OCI-LY7 (cell line): ENCODE measurements around the gene LSM14B. TPM values are rescaled to one million over a fixed set of nuclear protein-coding genes. Genes with fewer than 3 reads are reported as not detected.

ENCODE experiments used
- BruUV-seq: library from RNA; stranded (reverse); fragments of 400-500 nt; replicated peaks from 2 replicates; lab custom pipeline; 2021; lab: Mats Ljungman, UMichigan
- CTCF ChIA-PET: fragments of 300-600 bp; sonication (Branson Sonifier 250); formaldehyde crosslinking; loops from one replicate; lab custom pipeline; 2022; ENCODE audit warnings: antibody characterized with exemption; ENCODE audit not compliant: unreplicated experiment; lab: Charles Lee
- POLR2A ChIA-PET: fragments of 300-600 bp; sonication (Branson Sonifier 250); formaldehyde crosslinking; loops from one replicate; lab custom pipeline; 2022; ENCODE audit warnings: antibody characterized with exemption; lab: Charles Lee
- DNase-seq: peaks from one replicate; pipeline ENCODE4 v3.0.0-alpha.2; 2015; ENCODE audit warnings: low spot score
- H2AFZ ChIP-seq: fragments of 200-600 bp; sonication (generic), shearing (Covaris generic); 2 replicates; pipeline ENCODE4 v1.6.1; 2014; ENCODE audit warnings: mild to moderate bottlenecking, antibody characterized with exemption, low read length, moderate library complexity
- H3K27ac ChIP-seq: fragments of 200-600 bp; sonication (generic); 2 replicates; pipeline ENCODE4 v1.5.1; 2014; ENCODE audit warnings: mixed run types, low read depth, mild to moderate bottlenecking, moderate library complexity, low read length, inconsistent platforms; ENCODE audit not compliant: poor library complexity, severe bottlenecking
- H3K36me3 ChIP-seq: fragments of 200-600 bp; sonication (generic); 2 replicates; pipeline ENCODE4 v1.6.1; 2014; ENCODE audit warnings: mild to moderate bottlenecking, antibody characterized with exemption, low read length, moderate library complexity, mixed read lengths; ENCODE audit not compliant: insufficient read depth
- H3K4me1 ChIP-seq: fragments of 200-600 bp; sonication (generic); 2 replicates; pipeline ENCODE4 v1.5.1; 2014; ENCODE audit warnings: mild to moderate bottlenecking, low read length; ENCODE audit not compliant: insufficient read depth, poor library complexity, severe bottlenecking
- H3K4me2 ChIP-seq: fragments of 200-600 bp; sonication (generic); 2 replicates; pipeline ENCODE4 v1.6.1; 2014; ENCODE audit warnings: mild to moderate bottlenecking, low read length
- H3K4me3 ChIP-seq: fragments of 200-600 bp; sonication (generic); 2 replicates; pipeline ENCODE4 v1.5.1; 2014; ENCODE audit warnings: mild to moderate bottlenecking, low read depth, low read length; ENCODE audit not compliant: poor library complexity, severe bottlenecking
- H3K79me2 ChIP-seq: fragments of 200-600 bp; sonication (generic); 2 replicates; pipeline ENCODE4 v1.6.1; 2016; ENCODE audit warnings: low read depth, mild to moderate bottlenecking, low read length, moderate library complexity, mixed read lengths; ENCODE audit not compliant: insufficient read depth
- H3K9me2 ChIP-seq: fragments of 200-600 bp; sonication (generic); 2 replicates; pipeline ENCODE4 v1.6.1; 2016; ENCODE audit warnings: mild to moderate bottlenecking, low read length, mixed read lengths; ENCODE audit not compliant: insufficient read depth
- H3K9me3 ChIP-seq: fragments of 200-600 bp; sonication (generic); 2 replicates; pipeline ENCODE4 v1.6.1; 2014; ENCODE audit warnings: mild to moderate bottlenecking, mixed run types, low read length, mixed read lengths
- H4K20me1 ChIP-seq: fragments of 200-600 bp; sonication (generic); 2 replicates; pipeline ENCODE4 v1.6.1; 2014; ENCODE audit warnings: mild to moderate bottlenecking, antibody characterized with exemption, low read length, moderate library complexity, mixed read lengths; ENCODE audit not compliant: insufficient read depth
- EZH2phosphoT487 ChIP-seq: fragments of 200-600 bp; sonication (generic); IDR thresholded peaks from 2 replicates; pipeline ENCODE4 v1.6.1; 2018; ENCODE audit warnings: low read depth, borderline replicate concordance, mild to moderate bottlenecking, mixed run types, antibody characterized with exemption, low read length, moderate library complexity, mixed read lengths
- intact Hi-C: fragments of 100-400 bp; cut with micrococcal nuclease; formaldehyde crosslinking; loops from one replicate; pipeline ENCODE4 v1.10.0; 2022; ENCODE audit not compliant: unreplicated experiment
- total RNA-seq, 2 experiments: library from RNA; depleted of rRNA in 1 of 2; stranded (reverse); fragments of >200 nt in 1 of 2; shearing (Covaris generic) in 1 of 2; gene quantifications; 2 replicates each; pipeline ENCODE4 v1.2.3, GENCODE V29; 2014 to 2022
- TF ChIP-seq, protein P1 (sequence below): fragments of 200-600 bp; sonication (generic); conservative IDR thresholded peaks from 2 replicates; pipeline ENCODE4 v1.5.1; 2014; ENCODE audit warnings: mild to moderate bottlenecking, antibody characterized with exemption, low read length, moderate library complexity, mixed read lengths

LSM14B gene
- total RNA-seq, 2 experiments from 2014 or later: 44.7 to 53.7 TPM

DNA sequence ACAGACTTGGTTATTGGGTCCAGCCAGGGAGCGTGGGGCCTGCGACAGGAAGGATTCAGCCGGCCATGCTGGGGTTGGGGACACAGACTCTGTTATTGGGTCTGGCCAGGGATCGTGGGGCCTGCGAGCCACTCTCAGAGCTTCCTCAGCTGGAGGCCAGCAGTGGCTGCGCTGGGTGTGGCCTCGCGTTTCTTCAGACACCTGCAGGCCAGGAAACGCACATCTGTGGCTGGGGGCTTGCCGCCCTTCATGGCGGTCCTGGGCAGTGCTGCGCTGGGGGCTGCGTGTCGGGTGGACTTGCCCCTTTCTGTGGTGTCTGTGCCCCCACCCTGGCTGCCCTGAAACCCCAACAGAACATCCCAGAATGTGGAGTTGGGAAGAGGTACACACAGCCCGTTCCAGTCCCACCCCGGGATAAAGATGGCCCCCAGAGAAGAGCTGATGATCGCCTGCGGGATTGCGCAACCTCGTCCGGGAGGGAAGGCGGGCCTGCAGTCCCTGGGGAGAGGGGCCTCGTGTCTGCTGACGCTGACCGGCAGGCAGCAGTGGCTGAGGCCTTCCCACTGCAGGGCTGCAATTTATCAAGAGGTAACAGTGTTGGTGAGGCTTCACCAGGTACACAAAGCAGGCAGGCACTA is 43.6 kb downstream of the LSM14B start:
- no peaks in the 10 kb centered on the region for H3K79me2 ChIP-seq
- intact Hi-C loops: no loop called here
- TF ChIP-seq EZH2phosphoT487: no peak
- TF ChIP-seq, protein P1, sequence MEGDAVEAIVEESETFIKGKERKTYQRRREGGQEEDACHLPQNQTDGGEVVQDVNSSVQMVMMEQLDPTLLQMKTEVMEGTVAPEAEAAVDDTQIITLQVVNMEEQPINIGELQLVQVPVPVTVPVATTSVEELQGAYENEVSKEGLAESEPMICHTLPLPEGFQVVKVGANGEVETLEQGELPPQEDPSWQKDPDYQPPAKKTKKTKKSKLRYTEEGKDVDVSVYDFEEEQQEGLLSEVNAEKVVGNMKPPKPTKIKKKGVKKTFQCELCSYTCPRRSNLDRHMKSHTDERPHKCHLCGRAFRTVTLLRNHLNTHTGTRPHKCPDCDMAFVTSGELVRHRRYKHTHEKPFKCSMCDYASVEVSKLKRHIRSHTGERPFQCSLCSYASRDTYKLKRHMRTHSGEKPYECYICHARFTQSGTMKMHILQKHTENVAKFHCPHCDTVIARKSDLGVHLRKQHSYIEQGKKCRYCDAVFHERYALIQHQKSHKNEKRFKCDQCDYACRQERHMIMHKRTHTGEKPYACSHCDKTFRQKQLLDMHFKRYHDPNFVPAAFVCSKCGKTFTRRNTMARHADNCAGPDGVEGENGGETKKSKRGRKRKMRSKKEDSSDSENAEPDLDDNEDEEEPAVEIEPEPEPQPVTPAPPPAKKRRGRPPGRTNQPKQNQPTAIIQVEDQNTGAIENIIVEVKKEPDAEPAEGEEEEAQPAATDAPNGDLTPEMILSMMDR: no peak
- no peak overlapping the region for H2AFZ ChIP-seq
- H3K9me3 ChIP-seq: no peaks in the 10 kb centered on the region
- BruUV-seq: no TSS peak
- no peaks in the 10 kb centered on the region for H3K9me2 ChIP-seq
- no peak for DNase-seq
- POLR2A ChIA-PET: no interaction called here
- no peak overlapping the region for H3K4me2 ChIP-seq
- peaks cover 21% of the 10 kb centered on the region for H3K36me3 ChIP-seq
- H4K20me1 ChIP-seq: no peaks in the 10 kb centered on the region
- no peak overlapping the region for H3K4me3 ChIP-seq
- no peaks in the 10 kb centered on the region for H3K4me1 ChIP-seq
- CTCF ChIA-PET: no interaction called here
- no peak overlapping the region for H3K27ac ChIP-seq

DNA sequence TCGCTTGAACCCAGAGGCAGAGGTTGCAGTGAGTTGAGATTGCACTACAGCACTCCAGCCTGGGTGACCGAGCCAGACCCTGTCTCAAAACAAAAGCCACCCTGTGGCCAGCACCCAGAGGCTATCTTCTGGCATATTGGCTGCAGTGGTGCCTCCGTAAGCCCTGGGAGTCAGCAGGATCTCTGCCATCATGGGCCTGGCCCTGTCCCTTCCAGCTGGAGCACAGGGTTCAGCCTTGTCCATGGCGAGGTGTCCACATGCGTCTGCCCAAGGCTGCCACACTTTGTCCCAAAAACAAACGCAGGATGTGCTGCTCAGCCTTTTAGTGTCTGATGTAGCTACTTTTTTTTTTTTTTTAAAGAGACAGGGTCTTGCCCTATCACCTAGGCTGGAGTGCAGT is 45.2 kb downstream of the LSM14B start:
- BruUV-seq: no TSS peak
- Histone ChIP-seq H3K4me1 (no peaks in the 10 kb centered on the region), H3K4me2 (no peak overlapping the region), H3K79me2 (no peaks in the 10 kb centered on the region), H3K36me3 (peaks cover 16% of the 10 kb centered on the region), H2AFZ (no peak overlapping the region), H3K9me2 (no peaks in the 10 kb centered on the region), H4K20me1 (no peaks in the 10 kb centered on the region), H3K4me3 (no peak overlapping the region), H3K9me3 (no peaks in the 10 kb centered on the region), H3K27ac (no peak overlapping the region)
- intact Hi-C loops: no loop called here
- ChIA-PET CTCF (no interaction called here), POLR2A (no interaction called here)
- DNase-seq: no peak
- no peak for TF ChIP-seq EZH2phosphoT487
- TF ChIP-seq, protein P1: no peak

DNA sequence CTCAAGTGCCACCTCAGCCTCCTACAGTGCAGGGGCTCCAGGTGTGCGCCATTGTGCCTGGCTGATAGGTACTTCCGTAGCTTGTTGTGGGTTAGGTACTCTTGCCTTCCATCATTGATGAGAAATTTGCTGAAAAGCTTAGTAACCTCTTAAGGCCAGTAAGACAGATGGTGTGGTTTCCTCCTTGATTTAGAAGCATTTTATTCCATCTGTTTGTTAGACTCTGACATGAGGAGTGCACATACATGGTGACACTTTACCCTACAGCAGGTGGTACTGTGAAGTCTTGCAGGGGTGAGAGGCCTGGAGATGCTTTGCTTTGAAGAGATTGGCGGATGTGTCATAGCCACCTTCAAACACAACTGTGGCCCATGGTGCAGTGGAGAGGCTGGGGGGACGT is 45.8 kb downstream of the LSM14B start:
- H3K36me3 ChIP-seq: peaks cover 16% of the 10 kb centered on the region
- H3K79me2 ChIP-seq: no peaks in the 10 kb centered on the region
- POLR2A ChIA-PET: no interaction called here
- H2AFZ ChIP-seq: no peak overlapping the region
- BruUV-seq: no TSS peak
- H3K9me2 ChIP-seq: no peaks in the 10 kb centered on the region
- no peak for DNase-seq
- no peak overlapping the region for H3K27ac ChIP-seq
- CTCF ChIA-PET: no interaction called here
- intact Hi-C loops: no loop called here
- no peak overlapping the region for H3K4me3 ChIP-seq
- no peak overlapping the region for H3K4me2 ChIP-seq
- H3K9me3 ChIP-seq: no peaks in the 10 kb centered on the region
- TF ChIP-seq, protein P1: no peak
- TF ChIP-seq EZH2phosphoT487: no peak
- H4K20me1 ChIP-seq: no peaks in the 10 kb centered on the region
- H3K4me1 ChIP-seq: no peaks in the 10 kb centered on the region
